ENCODE results near the gene ZYG11B.
"Not testable (repeated sequence)": the region's sequence is repeated elsewhere in the genome, so short reads cannot be mapped to it uniquely, and the experiment has no call there.

Gene ZYG11B

GRCh38 chr1:52707927-52708655 is 18.2 kb upstream of the ZYG11B start:
- Histone ChIP-seq H3K4me3 (ENCODE audit: extremely low read depth, insufficient read depth, low read length, poor library complexity, severe bottlenecking) (no peak overlapping the region), H3K36me3 (ENCODE audit: control insufficient read depth, insufficient read depth, low read length) (no peaks in the 10 kb centered on the region), H3K9me3 (ENCODE audit: control insufficient read depth, low read length) (no peaks in the 10 kb centered on the region), H3K4me1 (ENCODE audit: control insufficient read depth, insufficient read depth, low read length, poor library complexity, severe bottlenecking) (peaks cover 3% of the 10 kb centered on the region), H3K27ac (ENCODE audit: low read depth, low read length, severe bottlenecking) (peak overlapping the region; percentile 82)
- 83 to 95% methylated on average over 5 of the region's 5 CpGs for WGBS, 2 experiments (ENCODE audit: insufficient coverage in 2 of 2)

- H3K4me3 ChIP-seq (ENCODE audit: extremely low read depth, insufficient read depth, low read length, poor library complexity, severe bottlenecking): no peak overlapping the region
- H3K4me1 ChIP-seq (ENCODE audit: control insufficient read depth, insufficient read depth, low read length, poor library complexity, severe bottlenecking): peaks cover 3% of the 10 kb centered on the region
- WGBS, 2 experiments (ENCODE audit: insufficient coverage in 2 of 2): 80 to 93% methylated on average over 4 to 5 of the region's 6 CpGs
- H3K36me3 ChIP-seq (ENCODE audit: control insufficient read depth, insufficient read depth, low read length): no peaks in the 10 kb centered on the region
- no peaks in the 10 kb centered on the region for H3K9me3 ChIP-seq (ENCODE audit: control insufficient read depth, low read length)
- H3K27ac ChIP-seq (ENCODE audit: low read depth, low read length, severe bottlenecking): peak overlapping the region; percentile 82
These were observed 17.2 kb upstream of the ZYG11B start for GRCh38 chr1:52709016-52709415.

DNA sequence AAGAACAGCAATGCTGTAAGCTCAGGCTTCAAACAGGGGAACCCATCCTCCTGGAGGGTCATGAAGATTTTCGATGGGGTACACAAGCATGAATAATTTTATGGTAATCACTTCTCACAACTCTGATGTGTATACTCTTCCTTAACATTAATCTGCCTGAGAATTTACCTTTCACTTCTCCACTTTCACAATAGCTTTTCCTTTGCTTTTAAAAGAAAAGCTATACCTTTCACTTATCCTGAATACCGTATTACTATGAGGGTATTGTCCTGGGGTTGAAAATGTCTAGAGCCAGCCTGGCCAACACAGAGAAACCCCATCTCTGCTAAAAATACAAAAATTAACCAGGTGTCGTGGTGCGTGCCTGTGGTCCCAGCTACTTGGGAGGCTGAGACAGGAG is 12.7 kb upstream of the ZYG11B start:
- no peak overlapping the region for H3K4me3 ChIP-seq (ENCODE audit: extremely low read depth, insufficient read depth, low read length, poor library complexity, severe bottlenecking)
- no peaks in the 10 kb centered on the region for H3K9me3 ChIP-seq (ENCODE audit: control insufficient read depth, low read length)
- H3K36me3 ChIP-seq (ENCODE audit: control insufficient read depth, insufficient read depth, low read length): no peaks in the 10 kb centered on the region
- H3K27ac ChIP-seq (ENCODE audit: low read depth, low read length, severe bottlenecking): no peak overlapping the region
- no peaks in the 10 kb centered on the region for H3K4me1 ChIP-seq (ENCODE audit: control insufficient read depth, insufficient read depth, low read length, poor library complexity, severe bottlenecking)
- WGBS, 2 experiments (ENCODE audit: insufficient coverage in 2 of 2): 79 to 85% methylated on average over 2 to 4 of the region's 4 CpGs

GRCh38 chr1:52715296-52715695 is 11.0 kb upstream of the ZYG11B start:
- WGBS, 2 experiments (ENCODE audit: insufficient coverage in 2 of 2): 78 to 90% methylated on average over 2 to 4 of the region's 6 CpGs
- not testable (repeated sequence) for H3K36me3 ChIP-seq (ENCODE audit: control insufficient read depth, insufficient read depth, low read length); H3K27ac ChIP-seq (ENCODE audit: low read depth, low read length, severe bottlenecking); H3K4me3 ChIP-seq (ENCODE audit: extremely low read depth, insufficient read depth, low read length, poor library complexity, severe bottlenecking); H3K9me3 ChIP-seq (ENCODE audit: control insufficient read depth, low read length); H3K4me1 ChIP-seq (ENCODE audit: control insufficient read depth, insufficient read depth, low read length, poor library complexity, severe bottlenecking)

DNA sequence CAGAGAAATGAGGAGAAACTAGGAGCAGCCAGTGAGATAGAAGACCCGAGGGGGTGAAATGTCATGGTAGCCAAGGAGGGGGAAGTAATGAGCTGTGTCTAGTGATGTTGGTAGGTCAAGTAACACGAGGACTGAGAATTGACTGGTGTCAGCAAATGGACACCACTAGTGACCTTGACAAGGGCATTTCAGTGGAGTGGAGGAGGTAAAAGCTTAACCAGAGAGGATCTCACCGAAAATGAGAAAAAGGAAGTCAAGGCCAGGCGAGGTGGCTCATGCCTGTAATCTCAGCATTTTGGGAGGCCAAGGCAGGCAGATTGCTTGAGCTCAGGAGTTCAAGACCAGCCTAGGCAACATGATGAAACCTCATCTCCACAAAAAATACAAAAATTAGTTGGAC is 3.0 kb upstream of the ZYG11B start:
- Histone ChIP-seq H3K4me3 (ENCODE audit: extremely low read depth, insufficient read depth, low read length, poor library complexity, severe bottlenecking) (no peak overlapping the region), H3K4me1 (ENCODE audit: control insufficient read depth, insufficient read depth, low read length, poor library complexity, severe bottlenecking) (no peaks in the 10 kb centered on the region), H3K27ac (ENCODE audit: low read depth, low read length, severe bottlenecking) (no peak overlapping the region), H3K9me3 (ENCODE audit: control insufficient read depth, low read length) (no peaks in the 10 kb centered on the region), H3K36me3 (ENCODE audit: control insufficient read depth, insufficient read depth, low read length) (no peaks in the 10 kb centered on the region)
- 89 to 93% methylated on average over 4 of the region's 4 CpGs for WGBS, 2 experiments (ENCODE audit: insufficient coverage in 2 of 2)

DNA sequence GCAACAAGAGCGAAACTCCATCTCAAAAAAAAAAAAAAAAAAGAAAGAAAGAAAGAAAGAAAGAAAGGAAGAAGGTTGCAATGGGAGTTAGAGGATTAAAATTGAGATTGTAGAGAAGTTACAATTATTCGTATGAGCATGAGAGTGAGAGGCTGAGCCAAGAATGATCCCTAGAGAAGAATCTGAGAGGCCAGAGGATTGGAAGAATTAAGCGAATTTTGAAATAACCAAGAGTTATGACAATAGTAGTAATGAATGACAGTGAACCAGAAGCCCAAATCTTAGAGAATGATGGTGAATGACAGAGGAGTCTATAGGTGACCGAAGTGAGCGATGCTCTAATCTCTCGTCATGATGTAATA is 369 bp upstream of the ZYG11B start:
- Histone ChIP-seq H3K36me3 (ENCODE audit: control insufficient read depth, insufficient read depth, low read length) (peaks cover 3% of the 10 kb centered on the region), H3K4me1 (ENCODE audit: control insufficient read depth, insufficient read depth, low read length, poor library complexity, severe bottlenecking) (no peaks in the 10 kb centered on the region), H3K9me3 (ENCODE audit: control insufficient read depth, low read length) (no peaks in the 10 kb centered on the region), H3K27ac (ENCODE audit: low read depth, low read length, severe bottlenecking) (no peak overlapping the region), H3K4me3 (ENCODE audit: extremely low read depth, insufficient read depth, low read length, poor library complexity, severe bottlenecking) (no peak overlapping the region)
- 32 to 67% methylated on average over 2 to 5 of the region's 6 CpGs for WGBS, 2 experiments (ENCODE audit: insufficient coverage in 2 of 2)

GRCh38 chr1:52727114-52727586 is 897 bp downstream of the ZYG11B start:
- Histone ChIP-seq H3K9me3 (ENCODE audit: control insufficient read depth, low read length) (no peaks in the 10 kb centered on the region), H3K27ac (ENCODE audit: low read depth, low read length, severe bottlenecking) (peak overlapping the region; percentile 83), H3K4me3 (ENCODE audit: extremely low read depth, insufficient read depth, low read length, poor library complexity, severe bottlenecking) (peak overlapping the region; percentile 95), H3K36me3 (ENCODE audit: control insufficient read depth, insufficient read depth, low read length) (peaks cover 13% of the 10 kb centered on the region), H3K4me1 (ENCODE audit: control insufficient read depth, insufficient read depth, low read length, poor library complexity, severe bottlenecking) (no peaks in the 10 kb centered on the region)
- WGBS, 2 experiments (ENCODE audit: insufficient coverage in 2 of 2): 0 to 3% methylated on average over 5 of the region's 14 CpGs

GRCh38 chr1:52727956-52728656 is 1.9 kb downstream of the ZYG11B start:
- no peaks in the 10 kb centered on the region for H3K9me3 ChIP-seq (ENCODE audit: control insufficient read depth, low read length)
- no peak overlapping the region for H3K4me3 ChIP-seq (ENCODE audit: extremely low read depth, insufficient read depth, low read length, poor library complexity, severe bottlenecking)
- H3K36me3 ChIP-seq (ENCODE audit: control insufficient read depth, insufficient read depth, low read length): peaks cover 18% of the 10 kb centered on the region
- no peaks in the 10 kb centered on the region for H3K4me1 ChIP-seq (ENCODE audit: control insufficient read depth, insufficient read depth, low read length, poor library complexity, severe bottlenecking)
- WGBS, 2 experiments (ENCODE audit: insufficient coverage in 2 of 2): 100% methylated on average over 4 of the region's 6 CpGs; no CpG with 5 or more reads in 1 of the 2 experiments
- H3K27ac ChIP-seq (ENCODE audit: low read depth, low read length, severe bottlenecking): no peak overlapping the region

DNA sequence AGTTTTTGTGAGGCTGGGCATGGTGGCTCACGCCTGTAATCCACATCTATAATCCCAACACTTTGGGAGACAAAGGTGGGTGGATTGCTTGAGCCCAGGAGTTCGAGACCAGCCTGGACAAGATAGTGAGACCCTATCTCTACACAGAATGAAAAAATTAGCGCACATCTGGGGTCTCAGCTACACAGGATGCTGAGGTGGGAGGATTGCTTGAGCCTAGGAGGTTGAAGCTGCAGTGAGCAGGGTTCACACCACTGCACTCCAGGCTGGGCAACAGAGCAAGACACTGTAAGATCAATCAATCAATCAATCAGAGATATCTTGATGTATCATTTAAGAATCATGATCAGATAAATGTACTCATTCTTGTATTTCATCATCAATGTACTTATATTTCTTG is 7.1 kb downstream of the ZYG11B start:
- 83% methylated on average over 1 of the region's 3 CpGs; no CpG with 5 or more reads in 1 of the 2 experiments for WGBS, 2 experiments (ENCODE audit: insufficient coverage in 2 of 2)
- Histone ChIP-seq H3K4me1 (ENCODE audit: control insufficient read depth, insufficient read depth, low read length, poor library complexity, severe bottlenecking) (no peaks in the 10 kb centered on the region), H3K27ac (ENCODE audit: low read depth, low read length, severe bottlenecking) (no peak overlapping the region), H3K9me3 (ENCODE audit: control insufficient read depth, low read length) (no peaks in the 10 kb centered on the region), H3K36me3 (ENCODE audit: control insufficient read depth, insufficient read depth, low read length) (peaks cover 24% of the 10 kb centered on the region), H3K4me3 (ENCODE audit: extremely low read depth, insufficient read depth, low read length, poor library complexity, severe bottlenecking) (no peak overlapping the region)

DNA sequence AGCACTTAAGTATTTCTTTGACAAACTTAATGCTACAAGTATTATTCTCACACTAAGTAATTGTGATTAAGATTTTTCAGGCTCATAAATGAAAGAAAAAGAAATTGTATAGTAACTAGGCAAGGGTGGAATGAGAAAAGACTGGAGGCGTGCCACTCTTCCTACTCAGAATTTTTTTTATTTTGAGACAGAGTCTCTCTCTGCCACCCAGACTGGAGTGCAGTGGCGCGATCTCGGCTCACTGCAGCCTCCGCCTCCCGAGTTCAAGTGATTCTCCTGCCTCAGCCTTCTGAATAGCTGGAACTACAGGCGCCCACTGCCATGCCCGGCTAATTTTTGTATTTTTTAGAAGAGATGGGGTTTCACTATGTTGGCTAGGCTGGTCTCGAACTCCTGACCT is 9.1 kb downstream of the ZYG11B start:
- 90 to 94% methylated on average over 5 to 8 of the region's 9 CpGs for WGBS, 2 experiments (ENCODE audit: insufficient coverage in 2 of 2)
- not testable (repeated sequence) for H3K9me3 ChIP-seq (ENCODE audit: control insufficient read depth, low read length)
- H3K36me3 ChIP-seq (ENCODE audit: control insufficient read depth, insufficient read depth, low read length): peaks cover 22% of the 10 kb centered on the region

DNA sequence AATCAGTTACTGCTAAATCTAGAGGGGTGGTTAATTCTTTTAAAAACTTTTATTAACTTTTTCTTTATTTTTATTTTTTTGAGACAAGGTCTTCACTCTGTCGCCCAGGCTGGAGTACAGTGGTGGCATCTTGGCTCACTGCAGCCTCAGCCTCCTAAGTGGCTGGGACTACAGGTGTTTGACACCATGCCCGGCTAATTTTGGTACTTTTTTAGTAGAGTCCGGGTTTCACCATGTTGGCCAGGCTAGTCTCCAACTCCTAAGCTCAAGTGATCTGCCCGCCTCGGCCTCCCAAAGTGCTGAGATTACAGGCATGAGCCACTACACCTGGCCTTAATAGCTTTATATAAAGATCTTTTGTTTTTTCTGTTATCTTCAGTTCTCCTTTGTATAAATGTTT is 11.9 kb downstream of the ZYG11B start:
- H3K4me1 ChIP-seq (ENCODE audit: control insufficient read depth, insufficient read depth, low read length, poor library complexity, severe bottlenecking): no peaks in the 10 kb centered on the region
- H3K27ac ChIP-seq (ENCODE audit: low read depth, low read length, severe bottlenecking): no peak overlapping the region
- WGBS, 2 experiments (ENCODE audit: insufficient coverage in 2 of 2): 86 to 96% methylated on average over 2 to 3 of the region's 5 CpGs
- H3K4me3 ChIP-seq (ENCODE audit: extremely low read depth, insufficient read depth, low read length, poor library complexity, severe bottlenecking): no peak overlapping the region
- peaks cover 19% of the 10 kb centered on the region for H3K36me3 ChIP-seq (ENCODE audit: control insufficient read depth, insufficient read depth, low read length)
- H3K9me3 ChIP-seq (ENCODE audit: control insufficient read depth, low read length): peaks cover 3% of the 10 kb centered on the region

More for the DNA sequence above, 9.1 kb downstream of the ZYG11B start:
- H3K4me1 ChIP-seq (ENCODE audit: control insufficient read depth, insufficient read depth, low read length, poor library complexity, severe bottlenecking); H3K27ac ChIP-seq (ENCODE audit: low read depth, low read length, severe bottlenecking); H3K4me3 ChIP-seq (ENCODE audit: extremely low read depth, insufficient read depth, low read length, poor library complexity, severe bottlenecking): not testable (repeated sequence)

All from mesodermal cell (in vitro differentiated cells).